Measurements from ENCODE around the gene COL1A2.

DNA sequence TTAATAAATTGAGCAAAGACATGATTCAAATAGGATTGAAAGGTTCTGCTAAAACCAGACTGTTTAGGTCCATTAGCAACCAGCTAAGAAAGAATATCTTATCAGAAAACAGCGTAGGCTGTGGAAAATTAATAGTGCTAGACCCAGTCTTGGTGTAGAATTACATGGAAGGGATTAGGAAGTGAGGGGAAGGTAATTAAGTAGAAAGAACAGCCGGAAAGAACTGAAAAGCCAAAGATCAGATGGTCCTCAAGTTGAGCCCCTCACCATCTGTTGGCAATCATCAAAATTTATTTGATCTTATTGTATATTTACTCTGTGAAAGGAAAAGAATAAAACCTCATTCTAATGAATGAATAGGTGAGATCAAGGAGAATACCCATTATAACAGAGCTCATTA lies 50.1 kb downstream of the COL1A2 start:
- TF ChIP-seq, protein P1, sequence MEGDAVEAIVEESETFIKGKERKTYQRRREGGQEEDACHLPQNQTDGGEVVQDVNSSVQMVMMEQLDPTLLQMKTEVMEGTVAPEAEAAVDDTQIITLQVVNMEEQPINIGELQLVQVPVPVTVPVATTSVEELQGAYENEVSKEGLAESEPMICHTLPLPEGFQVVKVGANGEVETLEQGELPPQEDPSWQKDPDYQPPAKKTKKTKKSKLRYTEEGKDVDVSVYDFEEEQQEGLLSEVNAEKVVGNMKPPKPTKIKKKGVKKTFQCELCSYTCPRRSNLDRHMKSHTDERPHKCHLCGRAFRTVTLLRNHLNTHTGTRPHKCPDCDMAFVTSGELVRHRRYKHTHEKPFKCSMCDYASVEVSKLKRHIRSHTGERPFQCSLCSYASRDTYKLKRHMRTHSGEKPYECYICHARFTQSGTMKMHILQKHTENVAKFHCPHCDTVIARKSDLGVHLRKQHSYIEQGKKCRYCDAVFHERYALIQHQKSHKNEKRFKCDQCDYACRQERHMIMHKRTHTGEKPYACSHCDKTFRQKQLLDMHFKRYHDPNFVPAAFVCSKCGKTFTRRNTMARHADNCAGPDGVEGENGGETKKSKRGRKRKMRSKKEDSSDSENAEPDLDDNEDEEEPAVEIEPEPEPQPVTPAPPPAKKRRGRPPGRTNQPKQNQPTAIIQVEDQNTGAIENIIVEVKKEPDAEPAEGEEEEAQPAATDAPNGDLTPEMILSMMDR (IDR thresholded peaks at IDR 0.05) = no peak
- TF ChIP-seq POLR2A (IDR thresholded peaks at IDR 0.05) = no peak
